Measurements from ENCODE around the gene URGCP.

DNA sequence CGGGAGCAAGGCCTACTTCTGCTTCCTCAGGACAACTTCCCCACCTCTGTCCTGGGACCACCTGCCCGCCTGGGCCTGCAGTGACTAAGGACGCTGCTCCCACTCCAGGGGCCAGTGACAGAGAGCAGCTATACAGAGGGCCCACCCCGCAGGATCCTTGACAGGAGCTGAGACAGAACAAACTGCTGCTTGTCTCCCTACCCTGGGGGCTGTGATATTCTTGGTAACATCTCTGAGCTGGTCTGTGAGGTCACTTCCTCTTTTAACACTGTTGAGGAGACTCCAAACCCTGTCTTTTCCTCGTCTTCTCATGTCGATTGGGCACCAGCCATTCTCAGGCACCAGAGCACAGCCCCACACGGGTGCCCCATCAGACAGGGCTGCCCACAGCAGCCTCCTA is 30.2 kb downstream of the URGCP start:
- TF ChIP-seq, protein P1, sequence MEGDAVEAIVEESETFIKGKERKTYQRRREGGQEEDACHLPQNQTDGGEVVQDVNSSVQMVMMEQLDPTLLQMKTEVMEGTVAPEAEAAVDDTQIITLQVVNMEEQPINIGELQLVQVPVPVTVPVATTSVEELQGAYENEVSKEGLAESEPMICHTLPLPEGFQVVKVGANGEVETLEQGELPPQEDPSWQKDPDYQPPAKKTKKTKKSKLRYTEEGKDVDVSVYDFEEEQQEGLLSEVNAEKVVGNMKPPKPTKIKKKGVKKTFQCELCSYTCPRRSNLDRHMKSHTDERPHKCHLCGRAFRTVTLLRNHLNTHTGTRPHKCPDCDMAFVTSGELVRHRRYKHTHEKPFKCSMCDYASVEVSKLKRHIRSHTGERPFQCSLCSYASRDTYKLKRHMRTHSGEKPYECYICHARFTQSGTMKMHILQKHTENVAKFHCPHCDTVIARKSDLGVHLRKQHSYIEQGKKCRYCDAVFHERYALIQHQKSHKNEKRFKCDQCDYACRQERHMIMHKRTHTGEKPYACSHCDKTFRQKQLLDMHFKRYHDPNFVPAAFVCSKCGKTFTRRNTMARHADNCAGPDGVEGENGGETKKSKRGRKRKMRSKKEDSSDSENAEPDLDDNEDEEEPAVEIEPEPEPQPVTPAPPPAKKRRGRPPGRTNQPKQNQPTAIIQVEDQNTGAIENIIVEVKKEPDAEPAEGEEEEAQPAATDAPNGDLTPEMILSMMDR (IDR thresholded peaks at IDR 0.05), result no peak
- no peak for TF ChIP-seq POLR2A (IDR thresholded peaks at IDR 0.05)
- TF ChIP-seq POLR2AphosphoS5 (IDR thresholded peaks at IDR 0.05; ENCODE audit: insufficient read depth in 1 of 2, low read depth in 1 of 2), result no peak
